Ishikawa (cell line): ENCODE data around the gene NEURL1.

Experiments
- CEBPB ChIP-seq: IDR thresholded peaks from 2 replicates; pipeline ENCODE4 v1.6.1; 2012
- CREB1 ChIP-seq: IDR thresholded peaks from 2 replicates; pipeline ENCODE4 v1.6.1; 2012; ENCODE audit warnings: low read depth
- EGR1 ChIP-seq: IDR thresholded peaks from 2 replicates; pipeline ENCODE4 v1.6.1; 2012
- EP300 ChIP-seq: IDR thresholded peaks from 2 replicates; pipeline ENCODE4 v1.6.1; 2012; ENCODE audit warnings: borderline replicate concordance
- FOXM1 ChIP-seq: IDR thresholded peaks from 2 replicates; pipeline ENCODE4 v1.6.1; 2012; ENCODE audit warnings: low read depth, borderline replicate concordance
- MAX ChIP-seq: IDR thresholded peaks from 2 replicates; pipeline ENCODE4 v1.6.1; 2012
- NFIC ChIP-seq: IDR thresholded peaks from 2 replicates; pipeline ENCODE4 v1.6.1; 2012
- RAD21 ChIP-seq: IDR thresholded peaks from 2 replicates; pipeline ENCODE4 v1.6.1; 2012; ENCODE audit warnings: low read depth
- REST ChIP-seq: IDR thresholded peaks from 2 replicates; pipeline ENCODE4 v1.6.1; 2012; ENCODE audit warnings: low read depth, mild to moderate bottlenecking
- TAF1 ChIP-seq: IDR thresholded peaks from 2 replicates; pipeline ENCODE4 v1.6.1; 2012; ENCODE audit warnings: low read depth, mild to moderate bottlenecking
- TCF12 ChIP-seq: IDR thresholded peaks from 2 replicates; pipeline ENCODE4 v1.6.1; 2012; ENCODE audit warnings: low read depth
- TEAD4 ChIP-seq: IDR thresholded peaks from 2 replicates; pipeline ENCODE4 v1.6.1; 2012
- USF1 ChIP-seq: IDR thresholded peaks from 2 replicates; pipeline ENCODE4 v1.6.1; 2012
- YY1 ChIP-seq: IDR thresholded peaks from 2 replicates; pipeline ENCODE4 v1.6.1; 2012; ENCODE audit warnings: low read depth
- ZBTB7A ChIP-seq: IDR thresholded peaks from 2 replicates; pipeline ENCODE4 v1.6.1; 2012; ENCODE audit warnings: low read depth

NEURL1 gene

GRCh38 chr10:103595933-103596726 lies 102.6 kb downstream of the NEURL1 start:
- TF ChIP-seq FOXM1 (no peak), TAF1 (no peak), CEBPB (no peak), CREB1 (no peak), EGR1 (no peak), MAX (no peak), NFIC (no peak), EP300 (no peak), RAD21 (no peak), TCF12 (no peak), USF1 (no peak), ZBTB7A (no peak), TEAD4 (no peak), YY1 (no peak)

GRCh38 chr10:103597003-103597402 lies 103.5 kb downstream of the NEURL1 start:
- TF ChIP-seq EGR1 (no peak), REST (no peak), YY1 (no peak), TEAD4 (no peak), USF1 (no peak), EP300 (no peak), RAD21 (no peak), CREB1 (no peak), TCF12 (no peak)

GRCh38 chr10:103598654-103599115 lies 105.2 kb downstream of the NEURL1 start:
- TF ChIP-seq USF1, result no peak
- TF ChIP-seq TEAD4, result no peak
- no peak for TF ChIP-seq TAF1
- 0 out of 2 replicates have a peak, but pooled peaks have one; percentile 34 for TF ChIP-seq ZBTB7A
- TF ChIP-seq CREB1, result no peak
- no peak for TF ChIP-seq TCF12
- TF ChIP-seq REST, result no peak
- no peak for TF ChIP-seq EP300
- TF ChIP-seq MAX, result peak; percentile 74
- TF ChIP-seq CEBPB, result peak; percentile 49; the same call in 1 of the 2 replicates
- TF ChIP-seq RAD21, result peak; percentile 98
- no peak for TF ChIP-seq EGR1
- TF ChIP-seq FOXM1, result no peak
- TF ChIP-seq NFIC, result no peak
- TF ChIP-seq YY1, result peak; percentile 71

GRCh38 chr10:103599211-103599610 lies 105.7 kb downstream of the NEURL1 start:
- TF ChIP-seq NFIC (no peak), EP300 (no peak), RAD21 (no peak)

GRCh38 chr10:103599907-103600306 lies 106.4 kb downstream of the NEURL1 start:
- TF ChIP-seq EP300 (no peak), YY1 (no peak), NFIC (no peak), CREB1 (no peak), TAF1 (no peak), CEBPB (no peak), RAD21 (no peak), USF1 (no peak), MAX (no peak), TCF12 (no peak), ZBTB7A (no peak), REST (no peak), EGR1 (no peak), FOXM1 (no peak), TEAD4 (no peak)
